Measurements from ENCODE around the gene MAMSTR.
"Not testable (repeated sequence)": the region's sequence is repeated elsewhere in the genome, so short reads cannot be mapped to it uniquely, and the experiment has no call there.

DNA sequence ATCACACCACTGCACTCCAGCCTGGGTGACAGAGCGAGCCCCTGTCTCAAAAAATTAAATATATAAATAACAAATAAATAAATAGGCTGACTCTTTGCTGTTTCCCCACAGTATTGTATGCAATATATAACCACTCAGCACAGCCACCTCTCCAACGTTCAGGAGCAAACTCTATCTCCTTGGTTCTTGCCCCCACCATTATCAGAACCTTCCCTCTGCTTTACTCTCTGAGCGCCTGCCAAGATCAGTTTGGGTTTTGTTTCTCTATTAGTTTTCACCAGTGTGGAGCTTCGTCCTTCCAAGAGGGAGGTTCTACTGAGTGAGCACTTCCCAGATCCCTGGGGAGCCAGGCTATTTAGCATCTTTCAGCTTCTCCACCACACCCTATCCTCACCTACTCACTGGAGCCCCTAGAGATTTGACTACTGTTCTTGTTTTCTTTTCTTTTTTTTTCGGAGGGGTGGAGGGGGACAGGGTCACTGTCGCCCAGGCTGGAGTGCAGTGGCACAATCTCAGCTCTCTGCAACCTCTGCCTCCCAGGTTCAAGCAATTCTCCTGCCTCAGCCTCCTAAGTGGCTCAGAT is 48.7 kb upstream of the MAMSTR start:
- TF ChIP-seq, protein P1, sequence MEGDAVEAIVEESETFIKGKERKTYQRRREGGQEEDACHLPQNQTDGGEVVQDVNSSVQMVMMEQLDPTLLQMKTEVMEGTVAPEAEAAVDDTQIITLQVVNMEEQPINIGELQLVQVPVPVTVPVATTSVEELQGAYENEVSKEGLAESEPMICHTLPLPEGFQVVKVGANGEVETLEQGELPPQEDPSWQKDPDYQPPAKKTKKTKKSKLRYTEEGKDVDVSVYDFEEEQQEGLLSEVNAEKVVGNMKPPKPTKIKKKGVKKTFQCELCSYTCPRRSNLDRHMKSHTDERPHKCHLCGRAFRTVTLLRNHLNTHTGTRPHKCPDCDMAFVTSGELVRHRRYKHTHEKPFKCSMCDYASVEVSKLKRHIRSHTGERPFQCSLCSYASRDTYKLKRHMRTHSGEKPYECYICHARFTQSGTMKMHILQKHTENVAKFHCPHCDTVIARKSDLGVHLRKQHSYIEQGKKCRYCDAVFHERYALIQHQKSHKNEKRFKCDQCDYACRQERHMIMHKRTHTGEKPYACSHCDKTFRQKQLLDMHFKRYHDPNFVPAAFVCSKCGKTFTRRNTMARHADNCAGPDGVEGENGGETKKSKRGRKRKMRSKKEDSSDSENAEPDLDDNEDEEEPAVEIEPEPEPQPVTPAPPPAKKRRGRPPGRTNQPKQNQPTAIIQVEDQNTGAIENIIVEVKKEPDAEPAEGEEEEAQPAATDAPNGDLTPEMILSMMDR (IDR thresholded peaks at IDR 0.05), result not testable (repeated sequence)
- not testable (repeated sequence) for TF ChIP-seq ZFX (IDR thresholded peaks at IDR 0.05; ENCODE audit: borderline replicate concordance)
